IMR-90 (cell line): ENCODE measurements around the gene FRMD5.

Experiments used
- BHLHE40 ChIP-seq: fragments of 150-350 bp; IDR thresholded peaks from 2 replicates; pipeline ENCODE4 v1.6.1; 2016; ENCODE audit warnings: mild to moderate bottlenecking, low read depth, low read length
- CEBPB ChIP-seq: IDR thresholded peaks from 2 replicates; pipeline ENCODE4 v1.6.1; 2012; ENCODE audit warnings: low read depth, low read length, improper control_type of control experiment
- CHD1 ChIP-seq: IDR thresholded peaks from 2 replicates; pipeline ENCODE4 v1.6.1; 2012; ENCODE audit warnings: low read depth, low read length, improper control_type of control experiment
- ELK1 ChIP-seq: fragments of 150-350 bp; IDR thresholded peaks from 2 replicates; pipeline ENCODE4 v1.6.1; 2016; ENCODE audit warnings: low read depth, mild to moderate bottlenecking, low read length, moderate library complexity, borderline replicate concordance
- MAZ ChIP-seq: IDR thresholded peaks from 2 replicates; pipeline ENCODE4 v1.6.1; 2012; ENCODE audit warnings: low read depth, mild to moderate bottlenecking, low read length, improper control_type of control experiment, moderate library complexity, borderline replicate concordance
- POLR2A ChIP-seq: IDR thresholded peaks from 2 replicates; pipeline ENCODE4 v1.6.1; 2012; ENCODE audit warnings: mild to moderate bottlenecking, low read depth, low read length
- RCOR1 ChIP-seq: IDR thresholded peaks from 2 replicates; pipeline ENCODE4 v1.6.1; 2012; ENCODE audit warnings: mild to moderate bottlenecking, low read length, improper control_type of control experiment; ENCODE audit not compliant: insufficient replicate concordance
- SMC3 ChIP-seq: fragments of 150-350 bp; IDR thresholded peaks from 2 replicates; pipeline ENCODE4 v1.6.1; 2016; ENCODE audit warnings: low read depth, mild to moderate bottlenecking, antibody characterized with exemption, low read length, moderate library complexity
- TF ChIP-seq, protein P1 (sequence below): conservative IDR thresholded peaks from 2 replicates; pipeline ENCODE4 v1.5.1; 2012; ENCODE audit warnings: mild to moderate bottlenecking, low read depth, low read length, improper control_type of control experiment

- TF ChIP-seq POLR2A, result no peak
- TF ChIP-seq MAZ, result no peak
- TF ChIP-seq, protein P1, sequence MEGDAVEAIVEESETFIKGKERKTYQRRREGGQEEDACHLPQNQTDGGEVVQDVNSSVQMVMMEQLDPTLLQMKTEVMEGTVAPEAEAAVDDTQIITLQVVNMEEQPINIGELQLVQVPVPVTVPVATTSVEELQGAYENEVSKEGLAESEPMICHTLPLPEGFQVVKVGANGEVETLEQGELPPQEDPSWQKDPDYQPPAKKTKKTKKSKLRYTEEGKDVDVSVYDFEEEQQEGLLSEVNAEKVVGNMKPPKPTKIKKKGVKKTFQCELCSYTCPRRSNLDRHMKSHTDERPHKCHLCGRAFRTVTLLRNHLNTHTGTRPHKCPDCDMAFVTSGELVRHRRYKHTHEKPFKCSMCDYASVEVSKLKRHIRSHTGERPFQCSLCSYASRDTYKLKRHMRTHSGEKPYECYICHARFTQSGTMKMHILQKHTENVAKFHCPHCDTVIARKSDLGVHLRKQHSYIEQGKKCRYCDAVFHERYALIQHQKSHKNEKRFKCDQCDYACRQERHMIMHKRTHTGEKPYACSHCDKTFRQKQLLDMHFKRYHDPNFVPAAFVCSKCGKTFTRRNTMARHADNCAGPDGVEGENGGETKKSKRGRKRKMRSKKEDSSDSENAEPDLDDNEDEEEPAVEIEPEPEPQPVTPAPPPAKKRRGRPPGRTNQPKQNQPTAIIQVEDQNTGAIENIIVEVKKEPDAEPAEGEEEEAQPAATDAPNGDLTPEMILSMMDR, result no peak
- no peak for TF ChIP-seq ELK1
- no peak for TF ChIP-seq CEBPB
- no peak for TF ChIP-seq SMC3
- TF ChIP-seq CHD1, result no peak
- no peak for TF ChIP-seq RCOR1
- TF ChIP-seq BHLHE40, result no peak
Observed at GRCh38 chr15:43974852-43975251, 220.2 kb downstream of the FRMD5 start.
